GM12801 (cell line): Measurements from ENCODE around the gene NOC4L.

Experiments
- CTCF ChIP-seq: IDR thresholded peaks from one replicate; pipeline ENCODE4 v1.5.1; 2011; ENCODE audit warnings: control low read depth; ENCODE audit not compliant: insufficient read length; ENCODE audit errors: extremely low read depth

NOC4L gene

GRCh38 chr12:132115500-132115899 lies 28.8 kb upstream of the NOC4L start:
- no peak for TF ChIP-seq CTCF

DNA sequence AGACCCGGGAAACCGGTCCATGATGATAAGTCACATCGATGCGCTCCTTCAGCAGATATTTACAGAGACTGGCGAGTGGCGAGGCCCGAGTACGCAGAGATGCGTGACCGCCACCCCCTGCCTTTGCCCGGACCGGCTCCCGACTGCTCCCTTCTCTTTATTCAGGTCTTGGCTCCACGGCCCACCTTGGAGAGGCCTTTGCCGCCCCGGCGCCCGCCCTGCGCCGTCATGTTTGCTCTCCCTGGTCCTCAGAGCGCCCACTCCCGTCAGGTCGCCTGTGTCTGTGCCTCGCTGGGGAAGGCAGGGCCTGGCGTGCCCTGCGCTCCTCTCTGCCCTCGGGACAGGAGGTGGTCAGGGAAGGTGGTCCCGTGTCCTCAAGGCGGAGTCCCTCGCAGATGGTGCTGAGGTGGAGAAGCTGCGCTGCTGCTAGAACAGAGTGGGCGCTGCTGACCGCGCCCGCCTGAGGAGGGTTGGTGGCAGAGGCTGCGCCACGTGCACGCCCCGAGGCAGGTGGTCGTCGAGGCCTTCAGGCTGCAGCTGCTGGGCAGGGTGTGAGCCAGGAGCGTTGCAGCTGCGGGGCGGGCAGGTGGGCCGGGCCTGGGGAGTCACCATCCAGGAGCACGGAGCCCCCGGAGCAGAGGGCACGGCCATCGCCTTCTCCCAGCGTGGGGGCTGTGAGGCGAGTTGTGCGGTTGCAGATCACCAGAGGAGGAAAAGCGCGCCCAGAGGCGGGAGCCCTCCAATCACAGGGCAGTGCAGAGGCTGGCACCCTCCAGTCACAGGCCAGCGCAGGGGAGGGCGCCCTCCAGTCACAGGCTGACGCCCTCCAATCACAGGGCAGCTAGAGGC lies 27.3 kb upstream of the NOC4L start:
- TF ChIP-seq CTCF = no peak

GRCh38 chr12:132117558-132117875 lies 26.7 kb upstream of the NOC4L start:
- no peak for TF ChIP-seq CTCF

GRCh38 chr12:132118876-132119275 lies 25.4 kb upstream of the NOC4L start:
- TF ChIP-seq CTCF = no peak

DNA sequence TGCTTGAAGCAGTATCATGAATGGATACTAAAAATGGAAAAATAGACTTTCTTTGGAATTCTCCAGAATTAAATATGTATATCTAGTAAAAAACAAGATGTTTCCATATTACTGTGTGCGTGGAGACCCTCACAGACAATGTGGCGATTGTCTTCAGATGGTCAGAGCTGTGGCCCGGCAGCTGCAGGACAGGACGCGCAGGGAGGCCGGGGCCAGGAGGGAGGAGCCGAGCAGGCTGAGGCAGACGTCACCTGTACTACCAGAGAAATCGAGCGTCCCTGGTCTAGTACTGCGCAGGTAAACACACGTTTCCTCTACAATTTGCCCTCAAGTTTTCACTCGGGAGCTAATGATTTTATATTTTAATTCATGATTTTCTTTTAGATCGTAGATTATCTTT lies 23.0 kb upstream of the NOC4L start:
- TF ChIP-seq CTCF = no peak

GRCh38 chr12:132123970-132124765 lies 20.1 kb upstream of the NOC4L start:
- TF ChIP-seq CTCF = no peak

DNA sequence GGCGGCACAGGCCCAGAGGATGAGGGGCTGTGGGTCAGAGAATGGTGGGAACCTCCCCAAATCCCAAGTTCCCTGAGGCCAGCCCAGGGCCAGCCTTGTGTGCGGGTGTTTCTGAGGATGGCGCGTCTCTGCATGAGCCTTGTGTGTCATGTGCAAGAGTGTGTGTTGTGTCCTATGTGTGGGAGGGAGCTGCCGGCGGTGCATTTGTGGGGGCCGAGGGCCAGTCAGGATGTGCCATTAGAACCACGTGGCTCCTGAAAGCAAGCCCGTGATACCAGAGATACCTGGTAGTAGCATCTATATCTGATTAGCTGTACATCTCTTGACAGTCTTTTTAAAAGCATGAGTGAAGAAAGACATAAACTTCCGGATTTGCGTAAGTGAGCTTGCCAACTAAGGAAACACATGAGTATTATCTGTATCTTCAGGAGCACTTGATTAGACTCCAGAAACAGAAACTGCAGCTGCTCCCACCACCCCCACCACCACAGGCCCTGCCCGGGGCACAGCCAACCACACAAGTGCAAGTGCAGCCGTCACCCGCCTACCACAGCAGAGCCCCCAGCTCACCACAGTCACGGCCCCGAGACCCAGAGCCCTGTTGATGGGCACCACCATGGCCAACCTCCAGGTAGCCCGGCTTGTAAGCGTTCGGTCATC lies 19.4 kb upstream of the NOC4L start:
- TF ChIP-seq CTCF = no peak
